Measurements from ENCODE around the gene SVEP1.

DNA sequence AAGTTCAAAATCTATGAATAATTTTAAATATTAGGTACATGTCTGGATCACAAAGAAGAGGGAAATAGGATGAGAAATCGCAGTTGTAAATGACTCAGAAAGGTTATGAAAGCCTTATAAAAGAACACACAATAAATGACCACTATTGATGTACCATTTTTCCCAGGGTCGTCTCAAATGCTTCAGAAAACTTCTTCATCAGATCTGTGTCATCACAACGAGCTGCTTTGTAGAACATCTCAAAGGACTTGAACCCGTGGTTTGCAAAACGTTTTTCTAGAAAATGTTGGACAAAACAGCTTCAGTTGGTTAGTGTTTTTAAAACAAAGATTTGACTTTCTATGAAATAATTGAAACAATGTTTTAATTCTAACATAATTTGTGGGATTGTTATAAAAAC is 100.1 kb downstream of the SVEP1 start:
- TF ChIP-seq, protein P1, sequence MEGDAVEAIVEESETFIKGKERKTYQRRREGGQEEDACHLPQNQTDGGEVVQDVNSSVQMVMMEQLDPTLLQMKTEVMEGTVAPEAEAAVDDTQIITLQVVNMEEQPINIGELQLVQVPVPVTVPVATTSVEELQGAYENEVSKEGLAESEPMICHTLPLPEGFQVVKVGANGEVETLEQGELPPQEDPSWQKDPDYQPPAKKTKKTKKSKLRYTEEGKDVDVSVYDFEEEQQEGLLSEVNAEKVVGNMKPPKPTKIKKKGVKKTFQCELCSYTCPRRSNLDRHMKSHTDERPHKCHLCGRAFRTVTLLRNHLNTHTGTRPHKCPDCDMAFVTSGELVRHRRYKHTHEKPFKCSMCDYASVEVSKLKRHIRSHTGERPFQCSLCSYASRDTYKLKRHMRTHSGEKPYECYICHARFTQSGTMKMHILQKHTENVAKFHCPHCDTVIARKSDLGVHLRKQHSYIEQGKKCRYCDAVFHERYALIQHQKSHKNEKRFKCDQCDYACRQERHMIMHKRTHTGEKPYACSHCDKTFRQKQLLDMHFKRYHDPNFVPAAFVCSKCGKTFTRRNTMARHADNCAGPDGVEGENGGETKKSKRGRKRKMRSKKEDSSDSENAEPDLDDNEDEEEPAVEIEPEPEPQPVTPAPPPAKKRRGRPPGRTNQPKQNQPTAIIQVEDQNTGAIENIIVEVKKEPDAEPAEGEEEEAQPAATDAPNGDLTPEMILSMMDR (optimal IDR thresholded peaks at IDR 0.05 in 1 of 3, IDR thresholded peaks at IDR 0.05 in 1 of 3, conservative IDR thresholded peaks at IDR 0.05 in 1 of 3; ENCODE audit: extremely low read depth in 1 of 3, insufficient read depth in 2 of 3, low read length in 3 of 3), result no peak
- TF ChIP-seq EZH2 (IDR thresholded peaks at IDR 0.05; ENCODE audit: low read length), result no peak

All from keratinocyte (primary cell).